ENCODE data around the gene RNF225. TPM values are rescaled to one million over a fixed set of nuclear protein-coding genes. Genes with fewer than 3 reads are reported as not detected.

The RNF225 gene
- total RNA-seq, 4 donors from 2014 or later = not detected

DNA sequence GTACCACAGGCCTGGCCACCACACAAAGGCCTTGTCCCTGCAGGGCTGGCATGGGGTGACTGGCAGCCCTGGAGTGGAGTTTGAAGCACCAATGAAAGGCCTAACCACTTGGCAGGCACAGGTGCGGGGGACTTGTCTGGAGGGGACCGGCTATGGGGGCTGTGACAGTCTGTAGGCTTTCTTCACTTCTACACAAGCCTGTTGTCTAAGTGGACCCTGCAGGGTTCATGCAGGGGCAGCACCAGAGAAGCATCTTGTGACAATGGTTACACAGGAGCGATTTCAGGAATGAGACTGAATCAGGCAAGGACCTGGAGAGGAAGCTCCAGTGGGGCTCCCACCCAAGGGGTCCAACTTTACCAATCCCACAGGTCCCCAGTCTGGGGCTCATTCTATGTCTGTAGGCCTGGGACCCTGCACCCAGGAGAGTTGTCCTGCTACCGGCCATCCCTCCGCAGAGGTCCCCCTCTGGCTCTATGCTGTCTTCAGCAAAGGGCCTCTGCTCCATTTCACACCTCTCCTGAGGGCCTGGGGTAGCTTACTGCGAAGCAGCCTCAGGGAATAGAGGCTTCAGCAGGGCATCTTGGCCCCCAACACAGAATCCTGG is 12.4 kb upstream of the RNF225 start:
- intact Hi-C loops (cut with DNase I; ENCODE audit: low total_unique reads) = loop anchor here (5.0 kb wide), 1 partner anchor 201 kb away; the partner anchor contains the start of gene ZNF274
- Histone ChIP-seq H3K36me3 (peaks cover 0 to 2% of the 10 kb centered on the region in 2 donors), H3K4me3 (no peak overlapping the region), H3K27ac (no peak overlapping the region), H3K4me1 (peaks cover 40 to 48% of the 10 kb centered on the region in 2 donors), H3K9me3 (no peaks in the 10 kb centered on the region), H3K27me3 (no peaks in the 10 kb centered on the region)
- DNase-seq (no peak), ATAC-seq (no peak)
- TF ChIP-seq POLR2A (IDR thresholded peaks at IDR 0.05) = no peak
- TF ChIP-seq, protein P1, sequence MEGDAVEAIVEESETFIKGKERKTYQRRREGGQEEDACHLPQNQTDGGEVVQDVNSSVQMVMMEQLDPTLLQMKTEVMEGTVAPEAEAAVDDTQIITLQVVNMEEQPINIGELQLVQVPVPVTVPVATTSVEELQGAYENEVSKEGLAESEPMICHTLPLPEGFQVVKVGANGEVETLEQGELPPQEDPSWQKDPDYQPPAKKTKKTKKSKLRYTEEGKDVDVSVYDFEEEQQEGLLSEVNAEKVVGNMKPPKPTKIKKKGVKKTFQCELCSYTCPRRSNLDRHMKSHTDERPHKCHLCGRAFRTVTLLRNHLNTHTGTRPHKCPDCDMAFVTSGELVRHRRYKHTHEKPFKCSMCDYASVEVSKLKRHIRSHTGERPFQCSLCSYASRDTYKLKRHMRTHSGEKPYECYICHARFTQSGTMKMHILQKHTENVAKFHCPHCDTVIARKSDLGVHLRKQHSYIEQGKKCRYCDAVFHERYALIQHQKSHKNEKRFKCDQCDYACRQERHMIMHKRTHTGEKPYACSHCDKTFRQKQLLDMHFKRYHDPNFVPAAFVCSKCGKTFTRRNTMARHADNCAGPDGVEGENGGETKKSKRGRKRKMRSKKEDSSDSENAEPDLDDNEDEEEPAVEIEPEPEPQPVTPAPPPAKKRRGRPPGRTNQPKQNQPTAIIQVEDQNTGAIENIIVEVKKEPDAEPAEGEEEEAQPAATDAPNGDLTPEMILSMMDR (IDR thresholded peaks at IDR 0.05 in 4 of 5, conservative IDR thresholded peaks at IDR 0.05 in 1 of 5) = no peak
- in situ Hi-C loops (cut with MboI; ENCODE audit: low sequenced_read_pairs in 4 of 4) = no loop called here

DNA sequence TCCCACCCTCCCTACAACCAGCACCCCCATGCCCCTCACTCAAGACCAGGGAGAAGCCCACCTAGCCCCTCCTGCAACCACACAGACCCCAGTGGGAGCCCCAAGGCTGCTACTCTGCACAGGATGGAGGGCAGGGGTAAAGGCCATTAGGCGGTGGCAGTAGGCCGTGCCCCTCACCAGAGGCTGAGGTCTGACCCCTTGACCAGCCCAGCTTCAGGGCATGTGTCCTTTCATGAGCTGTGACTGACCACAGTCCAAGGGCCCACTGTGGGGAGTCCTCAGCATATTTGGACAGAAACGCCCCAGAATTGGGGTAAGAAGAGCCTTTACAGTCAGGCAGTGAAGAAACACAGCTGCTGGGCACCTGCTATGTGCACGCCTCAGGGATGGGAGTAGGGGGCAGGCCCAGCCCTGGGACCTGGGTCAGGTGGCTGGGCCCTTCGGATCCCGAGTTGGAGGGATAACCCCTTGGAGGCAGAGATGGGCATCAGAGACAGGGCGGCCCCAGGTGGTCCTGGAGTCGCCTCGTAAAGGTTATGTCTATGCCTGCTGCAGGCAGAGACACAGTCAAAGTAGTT is 10.1 kb upstream of the RNF225 start:
- in situ Hi-C loops (cut with MboI; ENCODE audit: low sequenced_read_pairs in 4 of 4) = no loop called here
- H3K27me3 ChIP-seq = no peaks in the 10 kb centered on the region
- no peak for TF ChIP-seq POLR2A (IDR thresholded peaks at IDR 0.05)
- TF ChIP-seq, protein P1 (IDR thresholded peaks at IDR 0.05 in 4 of 5, conservative IDR thresholded peaks at IDR 0.05 in 1 of 5) = no peak
- peak overlapping the region; percentile 75 to 89 (median 78) for H3K4me3 ChIP-seq
- DNase-seq (no peak), ATAC-seq (no peak)
- peaks cover 32 to 40% of the 10 kb centered on the region in 2 donors for H3K4me1 ChIP-seq
- peaks cover 0 to 22% of the 10 kb centered on the region in 2 donors for H3K36me3 ChIP-seq
- no peaks in the 10 kb centered on the region for H3K9me3 ChIP-seq
- H3K27ac ChIP-seq = peak overlapping the region; percentile 95 to 100 (median 99)
- intact Hi-C loops (cut with DNase I; ENCODE audit: low total_unique reads) = loop anchor here (5.0 kb wide), 1 partner anchor 82 kb away; the partner anchor contains the start of gene ZNF324

DNA sequence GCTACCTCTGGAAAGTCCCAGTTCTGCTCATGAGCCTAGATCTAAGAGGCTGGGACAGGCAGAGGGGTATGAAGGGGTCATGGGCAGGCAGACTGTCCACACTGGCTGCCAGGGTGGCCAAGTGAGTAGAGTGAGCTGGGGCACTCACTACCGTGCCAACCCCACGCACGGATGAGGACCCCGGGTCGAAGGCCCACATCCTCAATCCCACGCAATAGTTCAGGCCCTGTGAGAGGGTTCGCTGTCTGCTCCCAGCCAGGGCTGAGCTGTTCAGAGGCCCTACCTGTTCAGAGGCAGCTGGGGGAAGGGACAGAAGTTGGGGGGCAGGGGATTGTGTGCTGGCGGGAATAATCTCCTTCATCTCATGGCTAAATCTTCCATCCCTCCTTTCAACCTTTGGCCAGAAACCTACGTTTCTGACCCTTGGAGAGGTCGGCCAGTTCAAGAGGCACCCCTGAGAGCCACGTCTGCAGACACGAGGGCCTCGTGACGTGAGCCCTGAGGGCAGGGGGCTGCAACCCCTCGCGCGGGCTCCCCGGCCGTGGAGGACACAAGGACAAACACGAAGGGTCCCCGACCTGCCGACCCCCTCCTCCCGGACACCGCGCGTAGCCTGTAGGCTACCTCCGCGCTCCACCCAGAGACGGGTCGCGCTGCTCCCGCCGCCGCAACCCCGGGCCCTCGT is 9.4 kb upstream of the RNF225 start:
- Histone ChIP-seq H3K4me1 (peaks cover 36 to 40% of the 10 kb centered on the region in 2 donors), H3K9me3 (no peaks in the 10 kb centered on the region), H3K36me3 (peaks cover 0 to 28% of the 10 kb centered on the region in 2 donors), H3K4me3 (peak overlapping the region; percentile 75 to 89 (median 78)), H3K27me3 (no peaks in the 10 kb centered on the region), H3K27ac (peak overlapping the region; percentile 95 to 100 (median 99))
- ATAC-seq (peak; percentile 6 to 15), DNase-seq (no peak)
- intact Hi-C loops (cut with DNase I; ENCODE audit: low total_unique reads) (loop anchor here (2.0 to 5.0 kb wide), 2 partner anchors 55 to 81 kb away; partner anchors contain the start of genes ZNF132 and ZNF324), in situ Hi-C loops (cut with MboI; ENCODE audit: low sequenced_read_pairs in 4 of 4) (no loop called here)
- TF ChIP-seq, protein P1 (IDR thresholded peaks at IDR 0.05 in 4 of 5, conservative IDR thresholded peaks at IDR 0.05 in 1 of 5) = no peak
- no peak for TF ChIP-seq POLR2A (IDR thresholded peaks at IDR 0.05)

DNA sequence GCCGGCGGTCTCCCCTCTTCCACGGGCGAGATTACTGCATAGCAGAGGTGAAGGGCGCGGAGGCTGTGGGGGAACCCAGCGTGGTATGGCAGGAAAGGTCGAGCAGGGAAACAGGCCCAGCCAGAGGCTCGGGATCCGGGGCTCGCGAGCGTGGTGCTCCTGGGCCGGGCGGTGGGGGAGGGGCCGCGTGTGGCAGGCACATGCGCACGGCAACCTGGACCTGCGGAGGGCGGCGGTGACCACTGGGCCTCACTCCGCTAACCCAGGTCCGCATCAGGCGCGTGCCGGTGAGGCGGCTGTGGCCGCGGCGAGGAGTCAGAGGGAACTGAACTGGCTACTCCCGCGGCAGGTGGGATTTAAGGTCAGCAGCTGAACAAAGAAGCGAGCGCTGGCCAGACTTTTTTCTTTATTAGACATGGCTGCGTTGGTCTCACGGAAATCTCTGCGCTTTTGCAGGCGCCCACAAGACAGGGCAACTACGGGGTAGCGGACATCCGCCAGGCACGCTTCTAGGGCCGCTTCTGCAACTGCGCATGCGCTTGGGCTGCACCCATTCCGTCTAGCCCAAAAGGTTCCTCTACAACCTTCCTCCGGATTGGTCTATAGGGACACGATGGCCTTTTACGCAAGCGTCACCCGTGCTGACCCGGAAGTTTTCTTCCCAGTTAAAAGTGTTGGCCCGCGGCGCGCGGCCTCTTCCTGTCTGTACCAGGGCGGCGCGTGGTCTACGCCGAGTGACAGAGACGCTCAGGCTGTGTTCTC is 8.7 kb upstream of the RNF225 start, which contains the start of gene RPS5:
Gene RPS5 (plus strand): TSS at position 694 of the 762 bp plus-strand sequence. CDS start 869 bp downstream, outside the sequence.
- H3K4me1 ChIP-seq = peaks cover 33 to 35% of the 10 kb centered on the region in 2 donors
- H3K9me3 ChIP-seq = no peaks in the 10 kb centered on the region
- H3K27ac ChIP-seq = peak within 1 kb of the TSS; percentile 95 to 100 (median 99)
- peaks cover 0 to 35% of the 10 kb centered on the region in 2 donors for H3K36me3 ChIP-seq
- TF ChIP-seq, protein P1 (IDR thresholded peaks at IDR 0.05 in 4 of 5, conservative IDR thresholded peaks at IDR 0.05 in 1 of 5) = no peak
- peak; percentile 85 to 88 for TF ChIP-seq POLR2A (IDR thresholded peaks at IDR 0.05)
- ATAC-seq (peak; percentile 99), DNase-seq (peak; percentile 96 to 97)
- no peaks in the 10 kb centered on the region for H3K27me3 ChIP-seq
- H3K4me3 ChIP-seq = peak within 1 kb of the TSS; percentile 75 to 89 (median 78)
- intact Hi-C loops (cut with DNase I; ENCODE audit: low total_unique reads) (loop anchor here (1.0 to 5.0 kb wide), 5 partner anchors 15 to 81 kb away; partner anchors contain the start of genes ZNF132, ZNF324, ZNF497 and ZNF584), in situ Hi-C loops (cut with MboI; ENCODE audit: low sequenced_read_pairs in 4 of 4) (no loop called here)
